ENCODE results near the gene JUND. TPM values are rescaled to one million over a fixed set of nuclear protein-coding genes. Genes with fewer than 3 reads are reported as not detected.

Gene JUND
- total RNA-seq, 1 donor from 2014 or later, result 455 TPM

GRCh38 chr19:18254546-18255503 is 26.6 kb downstream of the JUND start:
- Mint-ChIP-seq H3K36me3 (ENCODE audit: low read depth) (no peaks in the 10 kb centered on the region), H3K27me3 (ENCODE audit: insufficient read depth) (peaks cover 16% of the 10 kb centered on the region), H3K9me3 (no peaks in the 10 kb centered on the region), H3K27ac (no peak overlapping the region), H3K4me1 (ENCODE audit: low read depth) (no peaks in the 10 kb centered on the region), H3K4me3 (no peak overlapping the region)
- no peak for DNase-seq (ENCODE audit: low spot score)
- intact Hi-C loops (cut with micrococcal nuclease), result loop anchor here (5.0 kb wide), 1 partner anchor 93 kb away; no protein-coding TSS in a partner anchor

- Mint-ChIP-seq H3K4me1 (ENCODE audit: low read depth) (no peaks in the 10 kb centered on the region), H3K27me3 (ENCODE audit: insufficient read depth) (peaks cover 16% of the 10 kb centered on the region), H3K27ac (no peak overlapping the region), H3K4me3 (no peak overlapping the region), H3K36me3 (ENCODE audit: low read depth) (no peaks in the 10 kb centered on the region), H3K9me3 (no peaks in the 10 kb centered on the region)
- DNase-seq (ENCODE audit: low spot score), result no peak
- intact Hi-C loops (cut with micrococcal nuclease), result loop anchor here (5.0 kb wide), 1 partner anchor 91 kb away; no protein-coding TSS in a partner anchor
Observed at GRCh38 chr19:18253716-18254115, 27.7 kb downstream of the JUND start.

- Mint-ChIP-seq H3K27me3 (ENCODE audit: insufficient read depth) (peaks cover 16% of the 10 kb centered on the region), H3K27ac (no peak overlapping the region), H3K9me3 (no peaks in the 10 kb centered on the region), H3K36me3 (ENCODE audit: low read depth) (no peaks in the 10 kb centered on the region), H3K4me3 (no peak overlapping the region), H3K4me1 (ENCODE audit: low read depth) (no peaks in the 10 kb centered on the region)
- intact Hi-C loops (cut with micrococcal nuclease), result loop anchor here (5.0 kb wide), 1 partner anchor 91 kb away; no protein-coding TSS in a partner anchor
- no peak for DNase-seq (ENCODE audit: low spot score)
Observed at GRCh38 chr19:18253130-18253529, 28.3 kb downstream of the JUND start.

GRCh38 chr19:18252370-18252717 is 29.1 kb downstream of the JUND start:
- Mint-ChIP-seq H3K4me3 (no peak overlapping the region), H3K27me3 (ENCODE audit: insufficient read depth) (peaks cover 16% of the 10 kb centered on the region), H3K36me3 (ENCODE audit: low read depth) (no peaks in the 10 kb centered on the region), H3K9me3 (no peaks in the 10 kb centered on the region), H3K27ac (no peak overlapping the region), H3K4me1 (ENCODE audit: low read depth) (no peaks in the 10 kb centered on the region)
- intact Hi-C loops (cut with micrococcal nuclease), result loop anchor here (1.0 to 5.0 kb wide), 3 partner anchors 48 to 139 kb away; partner anchors contain the start of gene RAB3A
- DNase-seq (ENCODE audit: low spot score), result no peak

- peaks cover 16% of the 10 kb centered on the region for H3K27me3 Mint-ChIP-seq (ENCODE audit: insufficient read depth)
- intact Hi-C loops (cut with micrococcal nuclease), result loop anchor here (1.0 to 5.0 kb wide), 6 partner anchors 22 to 138 kb away; partner anchors contain the start of gene RAB3A
- peak overlapping the region; percentile 18 for H3K27ac Mint-ChIP-seq
- no peaks in the 10 kb centered on the region for H3K4me1 Mint-ChIP-seq (ENCODE audit: low read depth)
- H3K4me3 Mint-ChIP-seq, result no peak overlapping the region
- H3K36me3 Mint-ChIP-seq (ENCODE audit: low read depth), result no peaks in the 10 kb centered on the region
- DNase-seq (ENCODE audit: low spot score), result peak; percentile 66
- no peaks in the 10 kb centered on the region for H3K9me3 Mint-ChIP-seq
Observed at GRCh38 chr19:18251587-18252369, 29.6 kb downstream of the JUND start.

GRCh38 chr19:18249834-18250233 is 31.6 kb downstream of the JUND start:
- no peaks in the 10 kb centered on the region for H3K36me3 Mint-ChIP-seq (ENCODE audit: low read depth)
- no peak overlapping the region for H3K4me3 Mint-ChIP-seq
- H3K4me1 Mint-ChIP-seq (ENCODE audit: low read depth), result no peaks in the 10 kb centered on the region
- no peaks in the 10 kb centered on the region for H3K9me3 Mint-ChIP-seq
- peaks cover 12% of the 10 kb centered on the region for H3K27me3 Mint-ChIP-seq (ENCODE audit: insufficient read depth)
- no peak for DNase-seq (ENCODE audit: low spot score)
- intact Hi-C loops (cut with micrococcal nuclease), result loop anchor here (2.0 to 5.0 kb wide), 2 partner anchors 25 to 88 kb away; no protein-coding TSS in a partner anchor
- H3K27ac Mint-ChIP-seq, result no peak overlapping the region

GRCh38 chr19:18245297-18245696 is 36.1 kb downstream of the JUND start:
- no peak for DNase-seq (ENCODE audit: low spot score)
- H3K9me3 Mint-ChIP-seq, result no peaks in the 10 kb centered on the region
- no peak overlapping the region for H3K27ac Mint-ChIP-seq
- H3K27me3 Mint-ChIP-seq (ENCODE audit: insufficient read depth), result peaks cover 6% of the 10 kb centered on the region
- H3K4me3 Mint-ChIP-seq, result no peak overlapping the region
- no peaks in the 10 kb centered on the region for H3K4me1 Mint-ChIP-seq (ENCODE audit: low read depth)
- intact Hi-C loops (cut with micrococcal nuclease), result no loop called here
- H3K36me3 Mint-ChIP-seq (ENCODE audit: low read depth), result no peaks in the 10 kb centered on the region

GRCh38 chr19:18239303-18239702 is 42.1 kb downstream of the JUND start:
- intact Hi-C loops (cut with micrococcal nuclease), result no loop called here
- Mint-ChIP-seq H3K9me3 (no peaks in the 10 kb centered on the region), H3K27me3 (ENCODE audit: insufficient read depth) (peaks cover 16% of the 10 kb centered on the region), H3K36me3 (ENCODE audit: low read depth) (no peaks in the 10 kb centered on the region), H3K27ac (no peak overlapping the region), H3K4me1 (ENCODE audit: low read depth) (no peaks in the 10 kb centered on the region), H3K4me3 (no peak overlapping the region)
- DNase-seq (ENCODE audit: low spot score), result no peak

GRCh38 chr19:18234194-18234593 is 47.2 kb downstream of the JUND start:
- Mint-ChIP-seq H3K4me3 (no peak overlapping the region), H3K27me3 (ENCODE audit: insufficient read depth) (peaks cover 44% of the 10 kb centered on the region), H3K27ac (no peak overlapping the region), H3K36me3 (ENCODE audit: low read depth) (no peaks in the 10 kb centered on the region), H3K9me3 (no peaks in the 10 kb centered on the region), H3K4me1 (ENCODE audit: low read depth) (peaks cover 9% of the 10 kb centered on the region)
- no peak for DNase-seq (ENCODE audit: low spot score)
- intact Hi-C loops (cut with micrococcal nuclease), result loop anchor here (5.0 kb wide), 1 partner anchor 42 kb away; the partner anchor contains the start of gene MPV17L2

GRCh38 chr19:18233224-18233825 is 48.1 kb downstream of the JUND start:
- H3K4me3 Mint-ChIP-seq, result no peak overlapping the region

GRCh38 chr19:18232540-18233223 is 48.7 kb downstream of the JUND start:
- H3K27me3 Mint-ChIP-seq (ENCODE audit: insufficient read depth), result peaks cover 48% of the 10 kb centered on the region
- no peak overlapping the region for H3K27ac Mint-ChIP-seq
- no peaks in the 10 kb centered on the region for H3K36me3 Mint-ChIP-seq (ENCODE audit: low read depth)
- H3K9me3 Mint-ChIP-seq, result no peaks in the 10 kb centered on the region
- intact Hi-C loops (cut with micrococcal nuclease), result loop anchor here (1.0 to 5.0 kb wide), 2 partner anchors 8 to 40 kb away; partner anchors contain the start of gene MPV17L2
- H3K4me1 Mint-ChIP-seq (ENCODE audit: low read depth), result peaks cover 9% of the 10 kb centered on the region
- no peak for DNase-seq (ENCODE audit: low spot score)
- H3K4me3 Mint-ChIP-seq, result no peak overlapping the region

More at GRCh38 chr19:18233224-18233825, 48.1 kb downstream of the JUND start:
- peaks cover 9% of the 10 kb centered on the region for H3K4me1 Mint-ChIP-seq (ENCODE audit: low read depth)
- H3K9me3 Mint-ChIP-seq, result no peaks in the 10 kb centered on the region
- intact Hi-C loops (cut with micrococcal nuclease), result loop anchor here (1.0 to 5.0 kb wide), 2 partner anchors 9 to 41 kb away; partner anchors contain the start of gene MPV17L2
- H3K27ac Mint-ChIP-seq, result no peak overlapping the region
- H3K27me3 Mint-ChIP-seq (ENCODE audit: insufficient read depth), result peaks cover 44% of the 10 kb centered on the region
- DNase-seq (ENCODE audit: low spot score), result peak; percentile 48
- H3K36me3 Mint-ChIP-seq (ENCODE audit: low read depth), result no peaks in the 10 kb centered on the region

GRCh38 chr19:18231775-18232174 is 49.6 kb downstream of the JUND start:
- peaks cover 54% of the 10 kb centered on the region for H3K27me3 Mint-ChIP-seq (ENCODE audit: insufficient read depth)

More at GRCh38 chr19:18231775-18232174, 49.6 kb downstream of the JUND start:
- Mint-ChIP-seq H3K9me3 (no peaks in the 10 kb centered on the region), H3K36me3 (ENCODE audit: low read depth) (no peaks in the 10 kb centered on the region), H3K27ac (no peak overlapping the region), H3K4me1 (ENCODE audit: low read depth) (peaks cover 9% of the 10 kb centered on the region), H3K4me3 (no peak overlapping the region)
- DNase-seq (ENCODE audit: low spot score), result no peak
- intact Hi-C loops (cut with micrococcal nuclease), result loop anchor here (5.0 kb wide), 1 partner anchor 39 kb away; the partner anchor contains the start of gene MPV17L2

Data from activated T-helper 1 cell treated with anti-CD3 and anti-CD28 coated beads, Interleukin-12 subunit alpha, Interleukin-12 subunit beta, Interleukin-2, Interleukin-4 antibody, amounts not matched to agents 30 ng/mL and 10 ng/mL and 1 ng/mL, durations not matched to agents 14 hours and 24 hours and 36 hours (primary cell).